DMS 273 (cell line): ENCODE results near the gene SPTSSB.

ENCODE experiments used
- DNase-seq: peaks from one replicate; lab custom pipeline; 2025; ENCODE audit not compliant: unreplicated experiment; lab: John Stamatoyannopoulos, UW

SPTSSB gene

DNA sequence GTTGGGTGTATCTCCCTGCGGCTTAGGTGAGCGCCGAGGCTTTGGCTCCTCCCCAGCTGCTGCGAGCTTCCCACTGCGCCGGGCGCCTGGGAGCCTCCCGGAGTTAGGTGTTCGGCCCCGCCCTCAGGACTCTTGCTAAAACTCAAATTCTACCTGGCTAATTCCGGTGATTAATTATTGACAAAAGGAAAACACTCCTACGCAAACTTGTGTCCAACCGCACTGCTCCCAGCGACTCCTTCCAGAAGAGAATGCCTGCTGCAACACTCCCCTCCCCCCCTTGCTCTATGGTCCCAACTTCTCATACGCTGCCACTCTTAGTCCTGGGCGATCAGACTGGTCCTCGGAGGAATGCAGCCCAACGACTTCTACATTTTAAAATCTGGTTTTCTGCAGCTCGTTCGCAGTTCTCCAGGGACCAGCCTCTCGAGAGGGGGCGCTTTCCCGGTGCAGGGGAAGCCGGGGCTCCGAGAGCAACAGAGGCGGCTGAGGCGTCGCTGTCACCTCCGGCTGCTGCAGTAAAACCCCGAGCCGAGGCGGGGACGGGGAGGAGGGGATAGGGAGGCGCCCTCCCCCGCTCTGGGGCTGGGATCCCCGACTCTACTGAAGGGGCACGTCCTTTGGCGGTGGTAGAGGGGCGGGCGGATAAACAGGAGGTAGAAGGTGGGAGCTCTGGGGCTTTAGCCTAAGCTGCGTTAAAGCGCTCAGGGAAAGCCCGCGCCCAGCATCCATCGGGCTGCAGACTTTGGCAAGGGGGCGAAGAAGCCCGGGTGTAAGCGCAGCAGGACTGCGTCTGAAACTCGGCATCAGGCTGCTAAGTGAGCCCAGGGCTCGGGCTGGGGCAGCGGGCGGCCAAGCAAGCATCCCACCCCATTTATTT lies at the start of gene SPTSSB:
SPTSSB (minus strand) TSS at position 77 of the 880 bp plus-strand sequence. CDS start 25,194 bp downstream, outside the sequence.
- peak; percentile 83 for DNase-seq

- DNase-seq = no peak
These were observed 49.4 kb upstream of the SPTSSB start for GRCh38 chr3:161420746-161421145.

GRCh38 chr3:161419555-161420333 lies 48.4 kb upstream of the SPTSSB start:
- DNase-seq = no peak

DNA sequence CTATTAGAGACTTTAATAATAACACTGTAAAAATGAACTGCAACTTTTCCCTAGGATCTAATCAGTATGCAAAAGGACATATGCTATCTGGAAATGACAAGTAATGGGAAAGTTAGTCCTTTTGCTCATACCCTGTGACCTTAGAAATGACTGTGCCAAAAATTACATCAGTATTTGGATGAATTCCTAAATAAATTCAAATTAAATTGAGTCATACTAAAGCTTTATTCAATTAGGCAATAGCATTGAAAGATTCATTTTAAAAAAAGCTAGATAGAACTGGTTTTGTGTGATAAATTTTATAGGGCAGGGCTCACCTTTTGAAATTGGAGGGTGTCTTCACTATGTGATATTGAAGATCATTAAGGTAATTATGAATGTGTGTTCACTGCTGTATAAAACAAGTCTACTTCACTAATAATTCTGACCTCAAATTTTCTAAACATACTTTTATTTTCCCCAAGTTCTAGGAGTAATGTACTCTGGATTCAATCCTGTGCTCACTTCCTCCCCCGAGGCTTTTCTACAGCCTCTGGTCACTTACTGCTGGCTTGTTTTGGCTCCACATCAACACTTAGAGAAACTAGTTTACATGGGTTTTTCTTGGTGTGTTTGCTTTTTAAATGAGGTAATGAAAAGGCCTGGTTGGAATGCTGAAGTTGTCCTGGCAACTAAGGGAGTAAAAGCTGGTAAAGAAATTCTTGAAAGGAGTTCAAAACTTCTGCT lies 44.4 kb upstream of the SPTSSB start:
- DNase-seq = peak; percentile 73

- DNase-seq = no peak
These were observed 43.6 kb upstream of the SPTSSB start for GRCh38 chr3:161414907-161415306.

GRCh38 chr3:161413855-161414210 lies 42.5 kb upstream of the SPTSSB start:
- DNase-seq = no peak

- DNase-seq = peak; percentile 58
These were observed 42.0 kb upstream of the SPTSSB start for GRCh38 chr3:161413127-161413854.

GRCh38 chr3:161412123-161412522 lies 40.8 kb upstream of the SPTSSB start:
- no peak for DNase-seq

- DNase-seq = no peak
These were observed 38.5 kb upstream of the SPTSSB start for GRCh38 chr3:161409858-161410257.

- peak; percentile 84 for DNase-seq
These were observed 37.8 kb upstream of the SPTSSB start for GRCh38 chr3:161409069-161409468.

GRCh38 chr3:161406594-161407555 lies 35.6 kb upstream of the SPTSSB start:
- DNase-seq = no peak

- no peak for DNase-seq
These were observed 34.5 kb upstream of the SPTSSB start for GRCh38 chr3:161405836-161406235.

DNA sequence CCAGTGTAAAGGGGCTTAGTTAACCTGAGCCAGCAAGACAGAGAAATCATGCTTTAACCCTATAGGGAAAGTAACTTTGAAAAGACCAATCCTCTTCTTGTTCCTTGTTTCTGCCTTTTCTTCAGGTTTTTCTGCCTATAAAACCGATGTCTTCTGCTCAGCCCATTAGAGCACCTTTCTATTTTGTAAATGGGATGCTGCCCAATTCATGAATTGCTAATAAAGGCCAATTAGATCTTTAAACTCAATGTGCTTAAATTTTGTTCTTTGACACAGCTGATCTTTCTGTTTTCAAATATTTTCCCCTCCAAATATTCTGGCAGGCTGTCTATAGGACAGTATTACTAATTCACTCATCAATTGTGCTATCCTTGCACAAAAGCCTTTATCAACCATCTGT lies 33.8 kb upstream of the SPTSSB start:
- no peak for DNase-seq

GRCh38 chr3:161403251-161403650 lies 31.9 kb upstream of the SPTSSB start:
- no peak for DNase-seq

- DNase-seq = no peak
These were observed 30.1 kb upstream of the SPTSSB start for GRCh38 chr3:161401389-161401788.

DNA sequence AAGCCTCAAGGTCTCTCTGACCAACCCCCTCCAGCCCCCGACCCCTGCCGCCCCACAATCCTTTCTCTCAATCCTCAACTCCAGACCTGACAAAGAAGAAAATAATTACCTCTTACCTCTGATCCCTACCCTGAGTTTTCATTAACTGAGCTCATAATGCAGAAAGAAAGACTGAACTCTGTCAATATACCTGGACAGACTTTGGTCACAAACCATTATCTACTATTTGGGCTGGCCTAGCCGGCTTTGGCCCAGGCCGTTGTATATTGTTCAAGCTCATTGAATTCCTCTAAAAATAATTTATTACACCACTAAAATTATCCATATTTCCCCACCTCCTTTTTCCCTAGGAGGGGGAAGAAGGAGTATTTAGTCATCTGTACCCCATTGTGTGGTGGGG lies 29.3 kb upstream of the SPTSSB start:
- DNase-seq = no peak

DNA sequence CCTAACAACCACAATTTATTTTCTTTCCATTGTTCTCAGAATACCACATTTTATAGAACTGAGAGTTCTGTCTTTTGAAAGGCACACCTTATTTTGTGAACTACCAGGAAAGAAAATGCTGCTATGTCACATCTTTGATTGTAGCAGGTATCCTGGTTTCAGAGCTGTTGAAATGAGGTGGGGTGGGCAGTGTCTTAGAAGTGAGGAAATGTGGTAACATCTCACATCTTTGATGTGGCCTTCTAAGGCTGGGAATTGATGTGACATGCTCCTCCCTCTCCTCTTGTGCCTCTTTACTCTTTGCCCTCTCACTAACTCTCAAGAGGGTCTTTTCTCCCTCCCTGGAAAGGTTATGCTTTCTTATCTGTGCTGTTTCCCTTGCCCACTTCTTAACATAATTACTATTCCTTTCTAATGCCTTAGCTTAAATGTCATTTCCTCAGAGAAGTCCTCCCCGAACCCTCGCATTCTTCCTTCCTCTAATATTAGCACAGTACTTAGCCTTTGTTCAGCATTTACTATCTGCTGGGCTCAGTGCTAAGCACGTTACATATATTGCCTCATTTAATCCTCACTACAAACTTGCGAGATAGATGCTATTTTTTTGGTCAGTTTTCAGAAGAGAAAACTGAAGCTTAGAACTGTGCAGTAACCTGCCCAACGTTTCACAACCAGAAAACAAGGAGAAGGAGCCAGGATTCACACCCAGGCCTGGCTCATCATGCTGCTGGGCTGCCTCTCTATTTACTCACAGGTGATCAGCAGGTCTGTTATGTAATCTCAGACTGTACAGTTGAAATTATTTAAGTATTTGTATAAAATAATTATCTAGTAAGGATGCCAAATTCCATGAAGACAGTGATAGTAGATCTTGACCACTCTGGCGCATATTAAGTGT lies 24.0 kb upstream of the SPTSSB start:
- no peak for DNase-seq

- DNase-seq = no peak
These were observed 22.5 kb upstream of the SPTSSB start for GRCh38 chr3:161393803-161394202.

GRCh38 chr3:161393310-161393709 lies 22.0 kb upstream of the SPTSSB start:
- no peak for DNase-seq
